H1 (cell line): ENCODE data around the gene FBXL5. TPM values are rescaled to one million over a fixed set of nuclear protein-coding genes. Genes with fewer than 3 reads are reported as not detected.

ENCODE experiments used
- ATF2 ChIP-seq: IDR thresholded peaks from 2 replicates; pipeline ENCODE4 v1.6.1; 2012; ENCODE audit warnings: low read length, inconsistent platforms
- CEBPB ChIP-seq: IDR thresholded peaks from 2 replicates; pipeline ENCODE4 v1.6.1; 2012; ENCODE audit warnings: low read depth, low read length
- POLR2A ChIP-seq, 2 experiments: IDR thresholded peaks; 1 replicate in 1 of 2; 2 replicates in 1 of 2; pipeline ENCODE4 v1.6.1; 2011; ENCODE audit warnings: low read depth in 2 of 2, low read length in 2 of 2, mild to moderate bottlenecking in 2 of 2; ENCODE audit errors: control extremely low read depth in 1 of 2
- RBBP5 ChIP-seq: IDR thresholded peaks from 2 replicates; pipeline ENCODE4 v1.7.1; 2012; ENCODE audit warnings: low read depth, mild to moderate bottlenecking, inconsistent platforms, low read length, moderate library complexity, borderline replicate concordance
- RXRA ChIP-seq: IDR thresholded peaks from 2 replicates; pipeline ENCODE4 v1.6.1; 2011; ENCODE audit warnings: low read depth, mild to moderate bottlenecking, low read length, moderate library complexity; ENCODE audit not compliant: insufficient read depth
- SIN3A ChIP-seq, 2 experiments: IDR thresholded peaks in 1 of 2; conservative IDR thresholded peaks in 1 of 2; 2 replicates each; pipeline ENCODE4 v1.6.1; 2011 to 2012; ENCODE audit warnings: low read length in 2 of 2, improper control_type of control experiment in 1 of 2, low read depth in 1 of 2, mild to moderate bottlenecking in 1 of 2
- polyA plus RNA-seq, 7 experiments: library from polyadenylated mRNA; depleted of rRNA in 3 of 7; stranded (reverse) in 5 of 7; unstranded in 2 of 7; fragments of >200 nt in 5 of 7; fragments of 200-250 nt in 2 of 7; gene quantifications; 1 replicate in 5 of 7; 2 replicates in 1 of 7; 4 replicates in 1 of 7; pipeline versions ENCODE4 v1.2.1 to v1.2.3, GENCODE V29; 2011 to 2013; ENCODE audit warnings: missing spikeins in 2 of 7, mixed read lengths in 2 of 7
- total RNA-seq: library from RNA; stranded (reverse); fragmentation: NEBNext Ultra II Directional; extraction: Animal tissue kit (Norgen Biotek cat#: 25700); gene quantifications from 2 replicates; pipeline ENCODE4 v1.2.1, GENCODE V29; 2021
- TF ChIP-seq, protein P1 (sequence below): fragments of 300-600 bp; sonication (generic); IDR thresholded peaks from 2 replicates; pipeline ENCODE4 v1.7.1; 2012; ENCODE audit warnings: low read length, moderate library complexity, mild to moderate bottlenecking, inconsistent platforms; ENCODE audit not compliant: insufficient replicate concordance

The FBXL5 gene
- total and polyA plus RNA-seq, 2 of the 8 experiments (the other 6 are each of a cell fraction or from before 2014, with no cell fraction given), result 34.6 to 62.7 TPM

GRCh38 chr4:15681372-15682241 lies 26.4 kb upstream of the FBXL5 start, which contains the start of gene FAM200B (continued):
- TF ChIP-seq, protein P1, sequence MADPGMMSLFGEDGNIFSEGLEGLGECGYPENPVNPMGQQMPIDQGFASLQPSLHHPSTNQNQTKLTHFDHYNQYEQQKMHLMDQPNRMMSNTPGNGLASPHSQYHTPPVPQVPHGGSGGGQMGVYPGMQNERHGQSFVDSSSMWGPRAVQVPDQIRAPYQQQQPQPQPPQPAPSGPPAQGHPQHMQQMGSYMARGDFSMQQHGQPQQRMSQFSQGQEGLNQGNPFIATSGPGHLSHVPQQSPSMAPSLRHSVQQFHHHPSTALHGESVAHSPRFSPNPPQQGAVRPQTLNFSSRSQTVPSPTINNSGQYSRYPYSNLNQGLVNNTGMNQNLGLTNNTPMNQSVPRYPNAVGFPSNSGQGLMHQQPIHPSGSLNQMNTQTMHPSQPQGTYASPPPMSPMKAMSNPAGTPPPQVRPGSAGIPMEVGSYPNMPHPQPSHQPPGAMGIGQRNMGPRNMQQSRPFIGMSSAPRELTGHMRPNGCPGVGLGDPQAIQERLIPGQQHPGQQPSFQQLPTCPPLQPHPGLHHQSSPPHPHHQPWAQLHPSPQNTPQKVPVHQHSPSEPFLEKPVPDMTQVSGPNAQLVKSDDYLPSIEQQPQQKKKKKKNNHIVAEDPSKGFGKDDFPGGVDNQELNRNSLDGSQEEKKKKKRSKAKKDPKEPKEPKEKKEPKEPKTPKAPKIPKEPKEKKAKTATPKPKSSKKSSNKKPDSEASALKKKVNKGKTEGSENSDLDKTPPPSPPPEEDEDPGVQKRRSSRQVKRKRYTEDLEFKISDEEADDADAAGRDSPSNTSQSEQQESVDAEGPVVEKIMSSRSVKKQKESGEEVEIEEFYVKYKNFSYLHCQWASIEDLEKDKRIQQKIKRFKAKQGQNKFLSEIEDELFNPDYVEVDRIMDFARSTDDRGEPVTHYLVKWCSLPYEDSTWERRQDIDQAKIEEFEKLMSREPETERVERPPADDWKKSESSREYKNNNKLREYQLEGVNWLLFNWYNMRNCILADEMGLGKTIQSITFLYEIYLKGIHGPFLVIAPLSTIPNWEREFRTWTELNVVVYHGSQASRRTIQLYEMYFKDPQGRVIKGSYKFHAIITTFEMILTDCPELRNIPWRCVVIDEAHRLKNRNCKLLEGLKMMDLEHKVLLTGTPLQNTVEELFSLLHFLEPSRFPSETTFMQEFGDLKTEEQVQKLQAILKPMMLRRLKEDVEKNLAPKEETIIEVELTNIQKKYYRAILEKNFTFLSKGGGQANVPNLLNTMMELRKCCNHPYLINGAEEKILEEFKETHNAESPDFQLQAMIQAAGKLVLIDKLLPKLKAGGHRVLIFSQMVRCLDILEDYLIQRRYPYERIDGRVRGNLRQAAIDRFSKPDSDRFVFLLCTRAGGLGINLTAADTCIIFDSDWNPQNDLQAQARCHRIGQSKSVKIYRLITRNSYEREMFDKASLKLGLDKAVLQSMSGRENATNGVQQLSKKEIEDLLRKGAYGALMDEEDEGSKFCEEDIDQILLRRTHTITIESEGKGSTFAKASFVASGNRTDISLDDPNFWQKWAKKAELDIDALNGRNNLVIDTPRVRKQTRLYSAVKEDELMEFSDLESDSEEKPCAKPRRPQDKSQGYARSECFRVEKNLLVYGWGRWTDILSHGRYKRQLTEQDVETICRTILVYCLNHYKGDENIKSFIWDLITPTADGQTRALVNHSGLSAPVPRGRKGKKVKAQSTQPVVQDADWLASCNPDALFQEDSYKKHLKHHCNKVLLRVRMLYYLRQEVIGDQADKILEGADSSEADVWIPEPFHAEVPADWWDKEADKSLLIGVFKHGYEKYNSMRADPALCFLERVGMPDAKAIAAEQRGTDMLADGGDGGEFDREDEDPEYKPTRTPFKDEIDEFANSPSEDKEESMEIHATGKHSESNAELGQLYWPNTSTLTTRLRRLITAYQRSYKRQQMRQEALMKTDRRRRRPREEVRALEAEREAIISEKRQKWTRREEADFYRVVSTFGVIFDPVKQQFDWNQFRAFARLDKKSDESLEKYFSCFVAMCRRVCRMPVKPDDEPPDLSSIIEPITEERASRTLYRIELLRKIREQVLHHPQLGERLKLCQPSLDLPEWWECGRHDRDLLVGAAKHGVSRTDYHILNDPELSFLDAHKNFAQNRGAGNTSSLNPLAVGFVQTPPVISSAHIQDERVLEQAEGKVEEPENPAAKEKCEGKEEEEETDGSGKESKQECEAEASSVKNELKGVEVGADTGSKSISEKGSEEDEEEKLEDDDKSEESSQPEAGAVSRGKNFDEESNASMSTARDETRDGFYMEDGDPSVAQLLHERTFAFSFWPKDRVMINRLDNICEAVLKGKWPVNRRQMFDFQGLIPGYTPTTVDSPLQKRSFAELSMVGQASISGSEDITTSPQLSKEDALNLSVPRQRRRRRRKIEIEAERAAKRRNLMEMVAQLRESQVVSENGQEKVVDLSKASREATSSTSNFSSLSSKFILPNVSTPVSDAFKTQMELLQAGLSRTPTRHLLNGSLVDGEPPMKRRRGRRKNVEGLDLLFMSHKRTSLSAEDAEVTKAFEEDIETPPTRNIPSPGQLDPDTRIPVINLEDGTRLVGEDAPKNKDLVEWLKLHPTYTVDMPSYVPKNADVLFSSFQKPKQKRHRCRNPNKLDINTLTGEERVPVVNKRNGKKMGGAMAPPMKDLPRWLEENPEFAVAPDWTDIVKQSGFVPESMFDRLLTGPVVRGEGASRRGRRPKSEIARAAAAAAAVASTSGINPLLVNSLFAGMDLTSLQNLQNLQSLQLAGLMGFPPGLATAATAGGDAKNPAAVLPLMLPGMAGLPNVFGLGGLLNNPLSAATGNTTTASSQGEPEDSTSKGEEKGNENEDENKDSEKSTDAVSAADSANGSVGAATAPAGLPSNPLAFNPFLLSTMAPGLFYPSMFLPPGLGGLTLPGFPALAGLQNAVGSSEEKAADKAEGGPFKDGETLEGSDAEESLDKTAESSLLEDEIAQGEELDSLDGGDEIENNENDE, result no peak
- TF ChIP-seq ATF2 (no peak; the same call in 1 of the 2 replicates), RBBP5 (peak; percentile 66), SIN3A (conservative IDR thresholded peaks at IDR 0.05 in 1 of 2, IDR thresholded peaks at IDR 0.05 in 1 of 2; ENCODE audit: low read depth in 1 of 2, low read length in 2 of 2) (peak; percentile 80 to 88; a peak in 2 of 4 replicates), POLR2A (IDR thresholded peaks at IDR 0.05; ENCODE audit: control extremely low read depth in 1 of 2, low read depth in 2 of 2, low read length in 2 of 2) (peak; percentile 88 to 90), CEBPB (no peak), RXRA (no peak)
